Breast epithelium (tissue), 3 donors: Measurements from ENCODE around the gene COL23A1.

Experiments used
- POLR2A ChIP-seq: fragments of 450-650 bp; IDR thresholded peaks from one replicate; pipeline ENCODE4 v1.6.1; 2016; ENCODE audit warnings: antibody characterized with exemption, mild to moderate bottlenecking, moderate library complexity
- POLR2AphosphoS5 ChIP-seq, 3 donors: sonication (generic); formaldehyde crosslinking; IDR thresholded peaks; one replicate each; pipeline ENCODE4 v1.6.1; 2017; ENCODE audit warnings: antibody characterized with exemption in 3 of 3
- TF ChIP-seq, protein P1 (sequence below), 3 donors: fragments of 450-650 bp; IDR thresholded peaks; one replicate each; pipeline ENCODE4 v1.5.1; 2016 to 2017; ENCODE audit warnings: antibody characterized with exemption in 3 of 3, mild to moderate bottlenecking in 3 of 3, moderate library complexity in 3 of 3

DNA sequence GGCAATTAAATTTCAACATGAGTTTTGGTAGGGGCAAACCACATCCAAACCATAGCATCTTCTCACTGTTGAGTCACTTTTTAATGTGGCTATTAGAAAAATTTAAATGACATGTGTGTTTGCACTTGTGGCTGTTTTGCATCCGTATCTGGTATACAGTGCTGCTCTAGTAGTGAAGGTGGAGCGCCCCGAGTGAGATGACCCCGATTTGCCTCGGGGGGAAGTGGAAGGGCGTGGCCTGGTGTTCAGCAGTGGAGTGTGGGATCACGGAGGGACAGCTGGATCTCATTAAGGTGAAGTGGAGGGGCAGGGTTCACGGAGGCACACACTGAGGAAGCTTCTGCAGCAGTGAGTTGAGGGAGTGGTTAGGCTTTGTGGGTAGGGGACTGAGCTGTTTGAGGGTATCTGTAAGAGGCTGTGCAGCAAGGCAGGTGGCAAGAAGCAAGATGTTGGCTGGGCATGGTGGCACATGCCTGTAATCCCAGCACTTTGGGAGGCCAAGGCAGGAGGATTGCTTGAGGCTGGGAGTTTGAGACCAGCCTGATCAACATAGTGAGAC is 396.9 kb downstream of the COL23A1 start:
- TF ChIP-seq, protein P1, sequence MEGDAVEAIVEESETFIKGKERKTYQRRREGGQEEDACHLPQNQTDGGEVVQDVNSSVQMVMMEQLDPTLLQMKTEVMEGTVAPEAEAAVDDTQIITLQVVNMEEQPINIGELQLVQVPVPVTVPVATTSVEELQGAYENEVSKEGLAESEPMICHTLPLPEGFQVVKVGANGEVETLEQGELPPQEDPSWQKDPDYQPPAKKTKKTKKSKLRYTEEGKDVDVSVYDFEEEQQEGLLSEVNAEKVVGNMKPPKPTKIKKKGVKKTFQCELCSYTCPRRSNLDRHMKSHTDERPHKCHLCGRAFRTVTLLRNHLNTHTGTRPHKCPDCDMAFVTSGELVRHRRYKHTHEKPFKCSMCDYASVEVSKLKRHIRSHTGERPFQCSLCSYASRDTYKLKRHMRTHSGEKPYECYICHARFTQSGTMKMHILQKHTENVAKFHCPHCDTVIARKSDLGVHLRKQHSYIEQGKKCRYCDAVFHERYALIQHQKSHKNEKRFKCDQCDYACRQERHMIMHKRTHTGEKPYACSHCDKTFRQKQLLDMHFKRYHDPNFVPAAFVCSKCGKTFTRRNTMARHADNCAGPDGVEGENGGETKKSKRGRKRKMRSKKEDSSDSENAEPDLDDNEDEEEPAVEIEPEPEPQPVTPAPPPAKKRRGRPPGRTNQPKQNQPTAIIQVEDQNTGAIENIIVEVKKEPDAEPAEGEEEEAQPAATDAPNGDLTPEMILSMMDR (IDR thresholded peaks at IDR 0.05): no peak
- TF ChIP-seq POLR2AphosphoS5 (IDR thresholded peaks at IDR 0.05) (no peak), POLR2A (no peak)
